Keratinocyte (primary cell): ENCODE results near the gene SDK1. TPM values are rescaled to one million over a fixed set of nuclear protein-coding genes. Genes with fewer than 3 reads are reported as not detected.

Experiments
- DNase-seq: peaks from one replicate; pipeline ENCODE4 v3.0.0-alpha.2; 2011; ENCODE audit warnings: low read depth, missing footprints, low spot score
- FAIRE-seq: peaks from 2 replicates; lab custom pipeline; 2011; peaks lifted over from hg19 to GRCh38; lab: Jason Lieb, UNC
- H2AFZ ChIP-seq: 2 replicates; pipeline ENCODE4 v1.6.0; 2012; ENCODE audit warnings: low read length, control low read depth, inconsistent platforms; ENCODE audit not compliant: control insufficient read depth
- H3K27ac ChIP-seq: 2 replicates; pipeline ENCODE4 v1.5.1; 2011; ENCODE audit warnings: low read length; ENCODE audit not compliant: control insufficient read depth, insufficient read depth
- H3K27me3 ChIP-seq: 3 replicates; pipeline ENCODE4 v1.6.0; 2011; ENCODE audit warnings: low read length; ENCODE audit not compliant: control insufficient read depth, insufficient read depth; ENCODE audit errors: extremely low read depth
- H3K36me3 ChIP-seq, 2 experiments: 2 replicates in 1 of 2; 3 replicates in 1 of 2; pipeline ENCODE4 v1.5.1; 2011; ENCODE audit warnings: low read length in 2 of 2, mild to moderate bottlenecking in 1 of 2; ENCODE audit not compliant: control insufficient read depth in 2 of 2, insufficient read depth in 2 of 2; ENCODE audit errors: extremely low read depth in 1 of 2
- H3K4me1 ChIP-seq: 3 replicates; pipeline ENCODE4 v1.5.1; 2011; ENCODE audit warnings: low read length; ENCODE audit not compliant: control insufficient read depth, insufficient read depth; ENCODE audit errors: extremely low read depth
- H3K4me2 ChIP-seq: 3 replicates; pipeline ENCODE4 v1.6.0; 2011; ENCODE audit warnings: low read depth, low read length; ENCODE audit not compliant: control insufficient read depth, insufficient read depth; ENCODE audit errors: extremely low read depth
- H3K4me3 ChIP-seq, 3 experiments: fragments of 200-600 bp in 1 of 3; sonication (generic) in 1 of 3; 2 replicates in 2 of 3; 3 replicates in 1 of 3; pipeline ENCODE4 v1.5.1; 2011 to 2016; ENCODE audit warnings: low read length in 3 of 3, mild to moderate bottlenecking in 3 of 3, control low read depth in 2 of 3, inconsistent platforms in 1 of 3, low read depth in 1 of 3, mixed read lengths in 1 of 3, mixed run types in 1 of 3, moderate library complexity in 1 of 3; ENCODE audit not compliant: control insufficient read depth in 2 of 3, insufficient read depth in 2 of 3; ENCODE audit errors: extremely low read depth in 1 of 3
- H3K79me2 ChIP-seq: 2 replicates; pipeline ENCODE4 v1.6.0; 2012; ENCODE audit warnings: low read length; ENCODE audit not compliant: control insufficient read depth, insufficient read depth
- H3K9ac ChIP-seq: 3 replicates; pipeline ENCODE4 v1.6.0; 2011; ENCODE audit warnings: low read length; ENCODE audit not compliant: control insufficient read depth, insufficient read depth; ENCODE audit errors: extremely low read depth
- H3K9me1 ChIP-seq: 3 replicates; pipeline ENCODE4 v1.6.0; 2011; ENCODE audit warnings: low read length; ENCODE audit not compliant: control insufficient read depth, insufficient read depth; ENCODE audit errors: extremely low read depth
- H3K9me3 ChIP-seq: 2 replicates; pipeline ENCODE4 v1.5.1; 2012; ENCODE audit warnings: low read depth, low read length; ENCODE audit not compliant: control insufficient read depth
- H4K20me1 ChIP-seq: 3 replicates; pipeline ENCODE4 v1.6.0; 2011; ENCODE audit warnings: low read length; ENCODE audit not compliant: control insufficient read depth, insufficient read depth; ENCODE audit errors: extremely low read depth
- EZH2 ChIP-seq: IDR thresholded peaks from one replicate; pipeline ENCODE4 v1.6.1; 2012; ENCODE audit warnings: inconsistent platforms, mild to moderate bottlenecking, low read length, moderate library complexity
- dilution Hi-C: fragments of 300-500 bp; cut with MboI; formaldehyde crosslinking; loops from one replicate; pipeline ENCODE4 v1.7.0; 2020; ENCODE audit warnings: low sequenced_read_pairs; ENCODE audit not compliant: extremely low pct_ligation_motif_present
- polyA plus RNA-seq, 5 experiments: library from polyadenylated mRNA; depleted of rRNA in 3 of 5; stranded (reverse) in 3 of 5; stranded (forward) in 1 of 5; unstranded in 1 of 5; fragments of >200 nt; gene quantifications; 1 replicate in 1 of 5; 2 replicates in 3 of 5; 3 replicates in 1 of 5; pipeline versions ENCODE4 v1.2.1 to v1.2.3, GENCODE V29; 2011 to 2012; ENCODE audit warnings: missing spikeins in 2 of 5, low read depth in 1 of 5, low replicate concordance in 1 of 5
- TF ChIP-seq, protein P1 (sequence below), 3 experiments: IDR thresholded peaks in 1 of 3; conservative IDR thresholded peaks in 1 of 3; optimal IDR thresholded peaks in 1 of 3; 2 replicates in 2 of 3; 3 replicates in 1 of 3; pipeline versions ENCODE3 to v1.5.1; 2011; ENCODE audit warnings: low read length in 3 of 3, mild to moderate bottlenecking in 3 of 3, moderate library complexity in 2 of 3, control low read depth in 1 of 3, inconsistent platforms in 1 of 3; ENCODE audit not compliant: insufficient read depth in 2 of 3; ENCODE audit errors: extremely low read depth in 1 of 3

The SDK1 gene
- polyA plus RNA-seq, 1 donor (not counting 4 experiments of a cell fraction or from before 2014, with no cell fraction given): 0.66 TPM

DNA sequence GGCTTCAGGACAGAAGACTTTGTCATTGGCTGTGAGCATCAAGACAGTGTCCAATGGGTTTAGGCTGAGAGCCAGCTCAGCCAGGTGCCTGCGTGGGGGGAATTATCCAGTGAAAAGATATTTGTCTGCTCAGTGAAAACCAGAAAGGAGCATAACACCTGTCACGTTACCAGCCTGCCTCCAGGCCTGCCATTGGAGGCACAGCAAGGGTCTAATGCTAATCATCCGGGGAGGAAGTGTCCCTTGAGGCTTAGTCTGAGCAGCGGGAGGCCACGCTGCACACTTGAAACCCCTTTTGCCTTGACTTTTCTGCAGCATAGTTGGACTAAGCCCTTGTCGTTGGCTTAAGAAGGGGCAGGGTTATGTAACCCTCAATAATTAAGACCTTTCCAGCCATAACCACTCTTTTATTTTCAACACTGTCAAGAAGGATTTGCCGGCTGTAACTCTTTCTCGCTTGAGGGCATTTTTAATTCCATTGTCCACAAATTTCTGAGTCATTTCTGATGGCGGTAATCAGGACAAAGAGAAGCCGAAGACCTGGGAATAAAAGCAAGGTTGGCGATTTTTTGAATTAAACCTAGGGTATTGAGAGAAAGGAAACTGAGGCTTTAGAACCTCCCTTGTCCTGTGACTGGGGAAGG is 741.5 kb downstream of the SDK1 start:
- no peak overlapping the region for H2AFZ ChIP-seq
- FAIRE-seq (no peak), DNase-seq (no peak)
- no peaks in the 10 kb centered on the region for H3K9me1 ChIP-seq
- no peak overlapping the region for H3K27ac ChIP-seq
- H3K9ac ChIP-seq: no peak overlapping the region
- no peak overlapping the region for H3K4me3 ChIP-seq
- H3K4me1 ChIP-seq: no peaks in the 10 kb centered on the region
- H3K9me3 ChIP-seq: no peaks in the 10 kb centered on the region
- H4K20me1 ChIP-seq: no peaks in the 10 kb centered on the region
- dilution Hi-C loops: no loop called here
- no peaks in the 10 kb centered on the region for H3K36me3 ChIP-seq
- no peaks in the 10 kb centered on the region for H3K79me2 ChIP-seq
- no peaks in the 10 kb centered on the region for H3K27me3 ChIP-seq
- no peak overlapping the region for H3K4me2 ChIP-seq
- TF ChIP-seq EZH2: no peak
- TF ChIP-seq, protein P1, sequence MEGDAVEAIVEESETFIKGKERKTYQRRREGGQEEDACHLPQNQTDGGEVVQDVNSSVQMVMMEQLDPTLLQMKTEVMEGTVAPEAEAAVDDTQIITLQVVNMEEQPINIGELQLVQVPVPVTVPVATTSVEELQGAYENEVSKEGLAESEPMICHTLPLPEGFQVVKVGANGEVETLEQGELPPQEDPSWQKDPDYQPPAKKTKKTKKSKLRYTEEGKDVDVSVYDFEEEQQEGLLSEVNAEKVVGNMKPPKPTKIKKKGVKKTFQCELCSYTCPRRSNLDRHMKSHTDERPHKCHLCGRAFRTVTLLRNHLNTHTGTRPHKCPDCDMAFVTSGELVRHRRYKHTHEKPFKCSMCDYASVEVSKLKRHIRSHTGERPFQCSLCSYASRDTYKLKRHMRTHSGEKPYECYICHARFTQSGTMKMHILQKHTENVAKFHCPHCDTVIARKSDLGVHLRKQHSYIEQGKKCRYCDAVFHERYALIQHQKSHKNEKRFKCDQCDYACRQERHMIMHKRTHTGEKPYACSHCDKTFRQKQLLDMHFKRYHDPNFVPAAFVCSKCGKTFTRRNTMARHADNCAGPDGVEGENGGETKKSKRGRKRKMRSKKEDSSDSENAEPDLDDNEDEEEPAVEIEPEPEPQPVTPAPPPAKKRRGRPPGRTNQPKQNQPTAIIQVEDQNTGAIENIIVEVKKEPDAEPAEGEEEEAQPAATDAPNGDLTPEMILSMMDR (optimal IDR thresholded peaks at IDR 0.05 in 1 of 3, IDR thresholded peaks at IDR 0.05 in 1 of 3, conservative IDR thresholded peaks at IDR 0.05 in 1 of 3; ENCODE audit: extremely low read depth in 1 of 3, insufficient read depth in 2 of 3, low read length in 3 of 3): no peak

DNA sequence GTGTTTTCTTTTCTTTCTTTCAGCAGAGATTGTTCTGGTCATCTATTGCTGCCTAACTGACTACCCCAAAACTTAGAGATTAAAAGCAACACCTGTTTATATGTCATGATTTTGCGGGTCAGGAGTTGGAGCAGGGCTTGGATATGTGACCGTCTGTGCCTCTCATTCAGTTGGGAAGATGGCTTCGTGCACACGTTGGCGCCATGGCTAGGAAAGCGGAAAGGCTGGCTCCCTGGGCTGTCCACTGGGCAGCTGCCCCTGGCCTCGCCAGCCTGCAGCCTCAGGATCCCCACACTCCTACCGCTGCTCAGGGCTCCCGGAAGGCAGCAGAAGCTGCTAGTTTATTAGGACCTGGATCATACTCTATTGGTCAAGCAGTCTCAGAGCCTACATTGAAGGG is 742.9 kb downstream of the SDK1 start:
- no peak overlapping the region for H3K9ac ChIP-seq
- no peak overlapping the region for H3K27ac ChIP-seq
- H3K9me1 ChIP-seq: no peaks in the 10 kb centered on the region
- H2AFZ ChIP-seq: no peak overlapping the region
- H3K9me3 ChIP-seq: no peaks in the 10 kb centered on the region
- TF ChIP-seq EZH2: no peak
- TF ChIP-seq, protein P1 (optimal IDR thresholded peaks at IDR 0.05 in 1 of 3, IDR thresholded peaks at IDR 0.05 in 1 of 3, conservative IDR thresholded peaks at IDR 0.05 in 1 of 3; ENCODE audit: extremely low read depth in 1 of 3, insufficient read depth in 2 of 3, low read length in 3 of 3): no peak
- no peak overlapping the region for H3K4me2 ChIP-seq
- DNase-seq: no peak
- no peak for FAIRE-seq
- no peaks in the 10 kb centered on the region for H4K20me1 ChIP-seq
- H3K79me2 ChIP-seq: no peaks in the 10 kb centered on the region
- peaks cover 0 to 1% of the 10 kb centered on the region in 2 experiments for H3K36me3 ChIP-seq
- H3K4me3 ChIP-seq: no peak overlapping the region
- dilution Hi-C loops: no loop called here
- H3K4me1 ChIP-seq: no peaks in the 10 kb centered on the region
- H3K27me3 ChIP-seq: no peaks in the 10 kb centered on the region
